Ectodermal cell (in vitro differentiated cells): ENCODE results near the gene CASP8AP2. TPM values are rescaled to one million over a fixed set of nuclear protein-coding genes. Genes with fewer than 3 reads are reported as not detected.
"Not testable (repeated sequence)": the region's sequence is repeated elsewhere in the genome, so short reads cannot be mapped to it uniquely, and the experiment has no call there.

ENCODE experiments used
- H3K27ac ChIP-seq: 2 replicates; pipeline ENCODE4 v1.7.0; 2013; ENCODE audit warnings: mild to moderate bottlenecking, low read depth, low read length; ENCODE audit not compliant: insufficient read depth, poor library complexity, severe bottlenecking
- H3K27me3 ChIP-seq: 2 replicates; pipeline ENCODE4 v1.7.0; 2013; ENCODE audit warnings: mild to moderate bottlenecking, low read length; ENCODE audit not compliant: insufficient read depth, control insufficient read depth, poor library complexity, severe bottlenecking
- H3K36me3 ChIP-seq: one replicate; pipeline ENCODE4 v1.7.0; 2013; ENCODE audit warnings: low read length; ENCODE audit not compliant: control insufficient read depth, insufficient read depth
- H3K4me1 ChIP-seq: one replicate; pipeline ENCODE4 v1.7.0; 2013; ENCODE audit warnings: low read length; ENCODE audit not compliant: control insufficient read depth, insufficient read depth
- H3K4me3 ChIP-seq: 2 replicates; pipeline ENCODE4 v1.7.0; 2013; ENCODE audit warnings: low read depth, low read length, control low read depth; ENCODE audit not compliant: insufficient read depth
- H3K9me3 ChIP-seq: 2 replicates; pipeline ENCODE4 v1.7.0; 2013; ENCODE audit warnings: mild to moderate bottlenecking, low read length, moderate library complexity; ENCODE audit not compliant: control insufficient read depth
- WGBS, 2 experiments: methylation state at CpG; one replicate each; pipeline ENCODE4 v1.1.7; 2013; ENCODE audit warnings: missing lambda C conversion rate in 2 of 2; 5-methylcytosine and 5-hydroxymethylcytosine counted together
- polyA plus RNA-seq, 4 experiments: library from polyadenylated mRNA; stranded (reverse); fragments of 50-300 nt; gene quantifications; one replicate each; pipeline ENCODE4 v1.2.3, GENCODE V29; 2013

Gene CASP8AP2
- 39.9 TPM for polyA plus RNA-seq (2013, experiment 1 of 4)
- 48.3 TPM for polyA plus RNA-seq (2013, experiment 2 of 4)
- 32.8 TPM for polyA plus RNA-seq (2013, experiment 3 of 4)
- 35.3 TPM for polyA plus RNA-seq (2013, experiment 4 of 4)

GRCh38 chr6:89829472-89830169, at the start of gene CASP8AP2:
TSS of gene CASP8AP2 (plus strand) at chr6:89829880.
- peak within 1 kb of the TSS; percentile 36 for H3K27ac ChIP-seq
- 0% methylated on average over 41 of the region's 41 CpGs for WGBS, 2 experiments

DNA sequence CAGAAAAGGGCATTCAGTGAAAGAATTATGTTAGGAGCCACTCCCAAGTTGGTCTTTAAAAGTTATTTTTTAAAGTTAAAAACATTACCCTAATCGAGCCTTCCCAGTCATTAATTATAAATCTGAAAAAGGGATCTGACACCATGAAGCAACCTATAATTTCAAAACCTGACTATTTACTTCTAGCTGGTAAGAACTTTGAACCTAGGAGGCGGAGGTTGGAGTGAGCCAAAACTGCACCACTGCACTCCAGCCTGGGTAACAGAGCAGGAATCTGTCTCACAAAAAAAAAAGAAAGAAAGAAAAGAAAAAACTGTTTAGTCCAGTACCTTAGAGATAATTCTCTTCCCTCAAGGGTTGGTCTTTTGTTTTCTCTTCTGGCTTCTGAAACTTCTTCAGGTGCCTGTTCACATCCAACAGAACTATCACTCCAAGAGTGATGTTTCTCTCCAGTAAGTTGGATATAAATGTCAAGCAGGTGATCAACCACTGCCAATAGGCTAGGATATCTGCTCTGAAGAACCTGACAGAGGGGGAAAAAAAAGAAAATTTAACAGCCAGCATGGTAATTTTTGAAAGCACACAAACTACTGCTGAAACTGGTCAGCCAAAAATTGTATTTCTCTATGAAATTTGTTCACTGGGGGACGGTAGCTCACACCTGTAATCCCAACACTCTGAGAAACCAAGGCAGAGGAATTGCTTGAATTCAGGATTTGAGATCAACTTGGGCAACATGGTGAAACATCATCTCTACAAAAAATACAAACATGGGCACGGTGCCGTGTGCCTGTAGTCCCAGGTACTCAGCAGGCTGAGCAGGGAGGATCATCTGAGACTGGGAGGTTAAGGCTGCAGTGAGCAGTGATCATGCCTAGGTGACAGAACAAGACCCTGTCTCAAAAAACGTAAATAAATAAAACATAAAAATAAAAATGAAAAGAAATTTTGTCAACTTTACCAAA, 48.3 kb upstream of the CASP8AP2 start:
- Histone ChIP-seq H3K36me3 (peaks cover 54% of the 10 kb centered on the region), H3K9me3 (no peaks in the 10 kb centered on the region), H3K27me3 (no peaks in the 10 kb centered on the region), H3K4me1 (no peaks in the 10 kb centered on the region), H3K27ac (no peak overlapping the region), H3K4me3 (no peak overlapping the region)
- 86 to 95% methylated on average over 4 to 6 of the region's 6 CpGs for WGBS, 2 experiments

More at GRCh38 chr6:89829472-89830169, at the start of gene CASP8AP2:
- no peaks in the 10 kb centered on the region for H3K9me3 ChIP-seq
- H3K4me1 ChIP-seq: no peaks in the 10 kb centered on the region
- peak within 1 kb of the TSS; percentile 76 for H3K4me3 ChIP-seq
- H3K36me3 ChIP-seq: peaks cover 3% of the 10 kb centered on the region
- no peaks in the 10 kb centered on the region for H3K27me3 ChIP-seq

GRCh38 chr6:89782222-89782621, 47.5 kb upstream of the CASP8AP2 start:
- Histone ChIP-seq H3K4me3 (no peak overlapping the region), H3K36me3 (peaks cover 54% of the 10 kb centered on the region), H3K27ac (no peak overlapping the region), H3K27me3 (no peaks in the 10 kb centered on the region), H3K4me1 (no peaks in the 10 kb centered on the region), H3K9me3 (no peaks in the 10 kb centered on the region)
- 91 to 97% methylated on average over 1 of the region's 1 CpG for WGBS, 2 experiments

GRCh38 chr6:89783293-89783692, 46.4 kb upstream of the CASP8AP2 start:
- H3K9me3 ChIP-seq: not testable (repeated sequence)
- H3K36me3 ChIP-seq: peaks cover 52% of the 10 kb centered on the region

DNA sequence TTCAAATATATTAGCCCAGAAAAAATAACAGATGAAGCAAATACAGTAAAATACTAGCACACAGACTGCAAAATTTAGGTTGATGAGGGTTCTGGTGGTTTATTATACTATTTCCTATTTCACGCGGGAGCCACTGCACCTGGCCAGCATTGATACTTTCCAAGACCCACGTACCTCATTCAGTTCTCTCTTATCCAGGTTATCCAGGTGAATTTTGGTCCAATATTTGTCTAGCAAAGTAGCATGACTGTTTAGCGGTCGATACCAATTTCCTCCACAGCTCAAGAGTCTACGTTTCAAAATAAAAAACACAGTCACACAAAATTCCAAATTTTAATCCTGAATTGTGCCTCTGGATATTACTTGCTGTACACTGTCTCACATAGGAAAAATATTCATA, 44.8 kb upstream of the CASP8AP2 start:
- Histone ChIP-seq H3K4me1 (no peaks in the 10 kb centered on the region), H3K27me3 (no peaks in the 10 kb centered on the region), H3K4me3 (no peak overlapping the region), H3K27ac (no peak overlapping the region), H3K9me3 (no peaks in the 10 kb centered on the region), H3K36me3 (peaks cover 51% of the 10 kb centered on the region)
- WGBS, 2 experiments: 94 to 95% methylated on average over 6 of the region's 6 CpGs

More at GRCh38 chr6:89783293-89783692, 46.4 kb upstream of the CASP8AP2 start:
- not testable (repeated sequence) for H3K4me3 ChIP-seq, H3K4me1 ChIP-seq, H3K27me3 ChIP-seq, H3K27ac ChIP-seq
- 97 to 98% methylated on average over 7 of the region's 7 CpGs for WGBS, 2 experiments

GRCh38 chr6:89786970-89787369, 42.7 kb upstream of the CASP8AP2 start:
- Histone ChIP-seq H3K4me1 (no peaks in the 10 kb centered on the region), H3K4me3 (no peak overlapping the region), H3K9me3 (no peaks in the 10 kb centered on the region), H3K36me3 (peaks cover 36% of the 10 kb centered on the region), H3K27ac (no peak overlapping the region), H3K27me3 (no peaks in the 10 kb centered on the region)
- 74 to 75% methylated on average over 1 to 2 of the region's 2 CpGs for WGBS, 2 experiments

GRCh38 chr6:89787660-89788328, 41.9 kb upstream of the CASP8AP2 start:
- H3K9me3 ChIP-seq: no peaks in the 10 kb centered on the region
- H3K4me1 ChIP-seq: no peaks in the 10 kb centered on the region
- no peak overlapping the region for H3K4me3 ChIP-seq
- no peaks in the 10 kb centered on the region for H3K27me3 ChIP-seq
- H3K36me3 ChIP-seq: peaks cover 30% of the 10 kb centered on the region
- no peak overlapping the region for H3K27ac ChIP-seq
- 95 to 96% methylated on average over 7 of the region's 7 CpGs for WGBS, 2 experiments

DNA sequence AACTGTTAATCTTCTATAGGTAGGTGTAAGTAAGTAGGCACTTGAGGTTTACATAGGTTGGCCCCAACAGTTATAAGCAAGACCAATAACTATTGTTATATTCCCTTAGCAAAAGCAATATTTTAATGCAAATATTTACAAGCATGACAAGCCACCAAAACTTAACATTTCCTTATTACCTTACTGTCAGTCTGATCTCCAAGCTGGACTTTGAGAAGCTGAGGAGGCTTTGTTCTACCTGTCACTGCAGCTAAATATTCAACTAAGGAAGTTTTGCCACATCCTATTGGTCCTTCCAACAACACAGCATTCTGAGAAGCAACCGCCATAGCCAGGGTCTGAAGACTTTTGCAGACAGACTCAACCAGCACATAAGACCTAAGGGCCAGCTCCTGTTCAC, 39.7 kb upstream of the CASP8AP2 start:
- Histone ChIP-seq H3K4me3 (no peak overlapping the region), H3K4me1 (no peaks in the 10 kb centered on the region), H3K27ac (no peak overlapping the region), H3K27me3 (no peaks in the 10 kb centered on the region), H3K9me3 (no peaks in the 10 kb centered on the region), H3K36me3 (peaks cover 15% of the 10 kb centered on the region)
- 94 to 96% methylated on average over 1 of the region's 1 CpG for WGBS, 2 experiments

GRCh38 chr6:89790403-89790802, 39.3 kb upstream of the CASP8AP2 start:
- WGBS, 2 experiments: 100% methylated on average over 2 of the region's 2 CpGs; no CpG with 5 or more reads in 1 of the 2 experiments
- Histone ChIP-seq H3K4me3 (no peak overlapping the region), H3K36me3 (peaks cover 14% of the 10 kb centered on the region), H3K27me3 (no peaks in the 10 kb centered on the region), H3K4me1 (no peaks in the 10 kb centered on the region), H3K27ac (no peak overlapping the region), H3K9me3 (no peaks in the 10 kb centered on the region)
